ENCODE results near the gene RNF148. TPM values are rescaled to one million over a fixed set of nuclear protein-coding genes. Genes with fewer than 3 reads are reported as not detected.

The RNF148 gene
- total RNA-seq, 1 donor from 2014 or later = 1.0 TPM

Other genes with a start within 250 kb of the RNF148 start
- 1.4 TPM for gene RNF133, start 3.8 kb downstream of the RNF148 start, total RNA-seq
- gene CADPS2, start 183.5 kb upstream of the RNF148 start, total RNA-seq = 38.4 TPM

Measured in mucosa of gallbladder (tissue), 1 donor.